PC-3 (cell line): ENCODE data around the gene HS3ST4. TPM values are rescaled to one million over a fixed set of nuclear protein-coding genes. Genes with fewer than 3 reads are reported as not detected.

Experiments used
- ATAC-seq: fragments of 200-7000 bp; cut with Tn5 transposase; 2 replicates; pipeline ENCODE4 v1.9.1; 2020; ENCODE audit warnings: mild to moderate bottlenecking, moderate library complexity
- BruUV-seq: library from RNA; stranded (reverse); fragments of 400-500 nt; replicated peaks from 2 replicates; lab custom pipeline; 2021; lab: Mats Ljungman, UMichigan
- CTCF ChIA-PET: fragments of 300-600 bp; sonication (Branson Sonifier 250); formaldehyde crosslinking; loops from one replicate; lab custom pipeline; 2022; ENCODE audit warnings: antibody characterized with exemption; lab: Charles Lee
- POLR2A ChIA-PET: fragments of 300-600 bp; sonication (Branson Sonifier 250); formaldehyde crosslinking; loops from one replicate; lab custom pipeline; 2022; ENCODE audit warnings: antibody characterized with exemption; ENCODE audit not compliant: unreplicated experiment; lab: Charles Lee
- DNase-seq: peaks from one replicate; pipeline ENCODE4 v3.0.0-alpha.2; 2015
- H2AFZ ChIP-seq: fragments of 300-600 bp; sonication (generic); 2 replicates; pipeline ENCODE4 v1.6.0; 2016; ENCODE audit warnings: antibody characterized with exemption, low read length
- H3F3A ChIP-seq: fragments of 300-600 bp; sonication (generic); one replicate; pipeline ENCODE4 v1.6.0; 2017; ENCODE audit warnings: antibody characterized with exemption, low read length, control low read depth, mild to moderate bottlenecking; ENCODE audit not compliant: unreplicated experiment
- H3K27ac ChIP-seq: fragments of 300-600 bp; sonication (generic); 2 replicates; pipeline ENCODE4 v1.5.1; 2016; ENCODE audit warnings: mild to moderate bottlenecking, low read length
- H3K27me3 ChIP-seq: fragments of 300-600 bp; sonication (generic); 2 replicates; pipeline ENCODE4 v1.6.1; 2016; ENCODE audit warnings: low read length, mixed read lengths
- H3K36me3 ChIP-seq: fragments of 300-600 bp; sonication (generic); 2 replicates; pipeline ENCODE4 v1.6.1; 2016; ENCODE audit warnings: low read depth, mixed run types, low read length, mixed read lengths
- H3K4me1 ChIP-seq: fragments of 300-600 bp; sonication (generic); 2 replicates; pipeline ENCODE4 v1.5.1; 2016; ENCODE audit warnings: low read length; ENCODE audit not compliant: insufficient read depth
- H3K4me2 ChIP-seq: fragments of 300-600 bp; sonication (generic); 2 replicates; pipeline ENCODE4 v1.6.0; 2016; ENCODE audit warnings: low read length
- H3K4me3 ChIP-seq: fragments of 300-600 bp; sonication (generic); 2 replicates; pipeline ENCODE4 v1.5.1; 2016; ENCODE audit warnings: mild to moderate bottlenecking, low read length, mixed read lengths
- H3K79me2 ChIP-seq: fragments of 300-600 bp; sonication (generic); 2 replicates; pipeline ENCODE4 v1.6.1; 2017; ENCODE audit warnings: low read length, mixed read lengths
- H3K9ac ChIP-seq: fragments of 300-600 bp; sonication (generic); 2 replicates; pipeline ENCODE4 v1.6.0; 2016; ENCODE audit warnings: mild to moderate bottlenecking, low read length
- H3K9me2 ChIP-seq: fragments of 300-600 bp; sonication (generic); replicated peaks from 2 replicates; pipeline ENCODE4 v1.6.1; 2016; ENCODE audit warnings: mixed run types, low read length, mixed read lengths
- H3K9me3 ChIP-seq: fragments of 300-600 bp; sonication (generic); 2 replicates; pipeline ENCODE4 v1.6.1; 2016; ENCODE audit warnings: low read length, mixed read lengths
- H4K20me1 ChIP-seq: fragments of 300-600 bp; sonication (generic); 2 replicates; pipeline ENCODE4 v1.6.1; 2016; ENCODE audit warnings: low read length, mixed read lengths
- EZH2 ChIP-seq: fragments of 300-600 bp; sonication (generic); IDR thresholded peaks from one replicate; pipeline ENCODE4 v1.6.1; 2017; ENCODE audit warnings: antibody characterized with exemption, mild to moderate bottlenecking, low read length; ENCODE audit not compliant: unreplicated experiment
- EZH2phosphoT487 ChIP-seq: fragments of 300-600 bp; sonication (generic); IDR thresholded peaks from 2 replicates; pipeline ENCODE4 v1.6.1; 2018; ENCODE audit warnings: mild to moderate bottlenecking, antibody characterized with exemption, low read length, borderline replicate concordance
- intact Hi-C: fragments of 100-400 bp; cut with micrococcal nuclease; formaldehyde crosslinking; loops from 2 replicates; pipeline ENCODE4 v1.9.0; 2023
- total RNA-seq: library from RNA; depleted of rRNA; stranded (reverse); fragments of >200 nt; gene quantifications from 2 replicates; pipeline ENCODE4 v1.2.3, GENCODE V29; 2014
- TF ChIP-seq, protein P1 (sequence below): fragments of 300-600 bp; sonication (generic); conservative IDR thresholded peaks from 2 replicates; pipeline ENCODE4 v1.5.1; 2017; ENCODE audit warnings: antibody characterized with exemption, low read depth, mild to moderate bottlenecking, low read length

The HS3ST4 gene
- total RNA-seq, 1 experiment from 2014 or later, result not detected

DNA sequence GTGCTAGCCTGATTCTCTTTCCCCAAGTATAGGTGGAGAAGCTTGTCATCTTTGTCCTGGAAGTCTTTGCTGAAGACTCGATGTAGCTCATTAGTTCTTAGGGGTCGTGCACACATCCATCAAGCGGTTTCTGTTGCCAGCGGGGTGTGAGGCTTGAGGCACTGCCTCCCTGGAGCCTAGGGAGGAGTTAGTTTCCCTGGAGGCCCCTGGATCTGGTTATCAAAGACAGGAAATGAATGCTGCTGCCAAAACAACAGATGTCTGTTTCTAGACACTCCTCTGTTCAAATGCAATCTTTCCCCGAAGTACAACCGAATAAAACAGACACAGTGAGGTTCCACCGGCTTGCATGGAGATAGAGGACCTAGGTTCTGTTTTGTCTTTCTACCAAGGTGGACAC is 17.5 kb downstream of the HS3ST4 start:
- H3K79me2 ChIP-seq, result no peaks in the 10 kb centered on the region
- no peak overlapping the region for H3K9ac ChIP-seq
- no peaks in the 10 kb centered on the region for H3K9me2 ChIP-seq
- DNase-seq (no peak), ATAC-seq (no peak)
- H3K4me2 ChIP-seq, result no peak overlapping the region
- no TSS peak for BruUV-seq
- intact Hi-C loops, result no loop called here
- ChIA-PET CTCF (no interaction called here), POLR2A (no interaction called here)
- H3K27ac ChIP-seq, result no peak overlapping the region
- H3K4me3 ChIP-seq, result no peak overlapping the region
- no peaks in the 10 kb centered on the region for H4K20me1 ChIP-seq
- H2AFZ ChIP-seq, result no peak overlapping the region
- TF ChIP-seq EZH2, result no peak
- H3K9me3 ChIP-seq, result no peaks in the 10 kb centered on the region
- H3K4me1 ChIP-seq, result no peaks in the 10 kb centered on the region
- H3K27me3 ChIP-seq, result peaks cover 9% of the 10 kb centered on the region
- H3K36me3 ChIP-seq, result no peaks in the 10 kb centered on the region
- no peaks in the 10 kb centered on the region for H3F3A ChIP-seq

DNA sequence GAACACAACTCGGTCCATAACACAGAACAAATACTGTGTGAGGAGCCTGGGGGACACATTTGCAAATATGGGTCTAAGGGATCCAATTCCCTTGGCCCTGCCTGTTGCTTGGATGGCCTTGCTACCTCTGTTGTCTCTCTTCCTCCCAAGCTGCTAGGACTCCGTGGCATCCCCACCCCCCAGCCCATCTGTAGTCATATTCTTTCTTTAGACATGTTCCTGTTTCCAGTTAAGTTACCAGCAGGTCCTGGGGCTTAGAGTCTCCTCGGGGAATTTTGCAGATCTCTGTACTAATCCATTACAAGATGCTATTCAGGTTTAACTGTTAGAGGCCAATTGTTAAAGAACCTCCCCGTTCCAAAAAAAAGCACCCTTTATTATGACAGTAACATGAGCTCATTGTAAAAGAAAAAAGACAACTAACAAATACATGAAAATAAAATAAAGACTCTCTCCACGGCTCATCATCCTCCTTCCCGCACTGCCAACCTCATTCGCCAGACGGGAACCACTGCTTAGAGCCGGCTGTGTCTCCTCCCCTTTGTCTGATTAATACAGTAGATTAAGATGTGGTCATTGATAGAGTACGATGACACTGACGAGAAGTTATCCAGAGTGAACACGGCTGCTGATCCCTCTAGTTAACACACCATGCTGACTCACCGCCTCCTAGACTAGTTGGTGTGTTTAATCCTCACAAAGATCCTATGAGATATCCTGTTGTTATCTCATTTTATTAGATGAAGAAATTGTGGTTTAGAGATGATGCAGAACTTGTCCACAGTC is 22.2 kb downstream of the HS3ST4 start:
- Histone ChIP-seq H3K27me3 (peaks cover 10% of the 10 kb centered on the region), H3K4me2 (no peak overlapping the region), H3K79me2 (no peaks in the 10 kb centered on the region), H2AFZ (no peak overlapping the region), H3K9me3 (no peaks in the 10 kb centered on the region), H3K4me3 (no peak overlapping the region), H3K27ac (no peak overlapping the region), H3K4me1 (no peaks in the 10 kb centered on the region), H4K20me1 (no peaks in the 10 kb centered on the region), H3K9me2 (no peaks in the 10 kb centered on the region), H3F3A (no peaks in the 10 kb centered on the region), H3K9ac (no peak overlapping the region), H3K36me3 (no peaks in the 10 kb centered on the region)
- ChIA-PET POLR2A (no interaction called here), CTCF (no interaction called here)
- no peak for ATAC-seq
- intact Hi-C loops, result no loop called here
- TF ChIP-seq EZH2, result no peak
- TF ChIP-seq, protein P1, sequence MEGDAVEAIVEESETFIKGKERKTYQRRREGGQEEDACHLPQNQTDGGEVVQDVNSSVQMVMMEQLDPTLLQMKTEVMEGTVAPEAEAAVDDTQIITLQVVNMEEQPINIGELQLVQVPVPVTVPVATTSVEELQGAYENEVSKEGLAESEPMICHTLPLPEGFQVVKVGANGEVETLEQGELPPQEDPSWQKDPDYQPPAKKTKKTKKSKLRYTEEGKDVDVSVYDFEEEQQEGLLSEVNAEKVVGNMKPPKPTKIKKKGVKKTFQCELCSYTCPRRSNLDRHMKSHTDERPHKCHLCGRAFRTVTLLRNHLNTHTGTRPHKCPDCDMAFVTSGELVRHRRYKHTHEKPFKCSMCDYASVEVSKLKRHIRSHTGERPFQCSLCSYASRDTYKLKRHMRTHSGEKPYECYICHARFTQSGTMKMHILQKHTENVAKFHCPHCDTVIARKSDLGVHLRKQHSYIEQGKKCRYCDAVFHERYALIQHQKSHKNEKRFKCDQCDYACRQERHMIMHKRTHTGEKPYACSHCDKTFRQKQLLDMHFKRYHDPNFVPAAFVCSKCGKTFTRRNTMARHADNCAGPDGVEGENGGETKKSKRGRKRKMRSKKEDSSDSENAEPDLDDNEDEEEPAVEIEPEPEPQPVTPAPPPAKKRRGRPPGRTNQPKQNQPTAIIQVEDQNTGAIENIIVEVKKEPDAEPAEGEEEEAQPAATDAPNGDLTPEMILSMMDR, result no peak
- no peak for TF ChIP-seq EZH2phosphoT487
- no TSS peak for BruUV-seq
- peak; percentile 26 for DNase-seq

DNA sequence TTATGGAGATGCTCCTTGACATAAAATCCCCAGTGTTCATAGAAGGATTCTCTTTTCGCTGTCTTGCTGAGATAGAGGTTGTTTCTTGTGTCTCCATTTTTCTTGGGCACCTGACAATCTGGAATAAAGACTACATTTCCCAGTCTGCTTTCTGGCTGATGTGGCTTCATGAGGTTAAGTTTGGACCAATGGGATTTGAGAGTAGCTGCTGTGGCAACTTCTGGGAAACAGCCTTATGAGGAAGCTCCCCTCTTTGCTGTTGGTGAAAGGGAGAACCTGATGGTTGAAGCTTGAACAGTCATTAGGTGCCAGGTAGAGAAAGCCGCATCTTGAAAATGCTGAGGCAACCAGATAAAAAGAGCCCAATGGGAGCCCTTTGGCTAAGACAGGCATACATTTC is 24.4 kb downstream of the HS3ST4 start:
- TF ChIP-seq, protein P1, result no peak
- TF ChIP-seq EZH2phosphoT487, result no peak
- no peak for TF ChIP-seq EZH2
- ATAC-seq (no peak), DNase-seq (no peak)
- Histone ChIP-seq H3K4me1 (no peaks in the 10 kb centered on the region), H3K4me2 (no peak overlapping the region), H3K9me3 (no peaks in the 10 kb centered on the region), H4K20me1 (no peaks in the 10 kb centered on the region), H3K36me3 (no peaks in the 10 kb centered on the region), H3K4me3 (no peak overlapping the region), H2AFZ (no peak overlapping the region), H3K79me2 (no peaks in the 10 kb centered on the region), H3K27ac (no peak overlapping the region), H3K9ac (no peak overlapping the region), H3F3A (no peaks in the 10 kb centered on the region), H3K27me3 (peaks cover 4% of the 10 kb centered on the region; the same call in 1 of the 2 replicates), H3K9me2 (no peaks in the 10 kb centered on the region)
- no TSS peak for BruUV-seq
- POLR2A ChIA-PET, result no interaction called here
- intact Hi-C loops, result no loop called here
- CTCF ChIA-PET, result no interaction called here
